Measurements from ENCODE around the gene HYLS1.

HYLS1 gene

DNA sequence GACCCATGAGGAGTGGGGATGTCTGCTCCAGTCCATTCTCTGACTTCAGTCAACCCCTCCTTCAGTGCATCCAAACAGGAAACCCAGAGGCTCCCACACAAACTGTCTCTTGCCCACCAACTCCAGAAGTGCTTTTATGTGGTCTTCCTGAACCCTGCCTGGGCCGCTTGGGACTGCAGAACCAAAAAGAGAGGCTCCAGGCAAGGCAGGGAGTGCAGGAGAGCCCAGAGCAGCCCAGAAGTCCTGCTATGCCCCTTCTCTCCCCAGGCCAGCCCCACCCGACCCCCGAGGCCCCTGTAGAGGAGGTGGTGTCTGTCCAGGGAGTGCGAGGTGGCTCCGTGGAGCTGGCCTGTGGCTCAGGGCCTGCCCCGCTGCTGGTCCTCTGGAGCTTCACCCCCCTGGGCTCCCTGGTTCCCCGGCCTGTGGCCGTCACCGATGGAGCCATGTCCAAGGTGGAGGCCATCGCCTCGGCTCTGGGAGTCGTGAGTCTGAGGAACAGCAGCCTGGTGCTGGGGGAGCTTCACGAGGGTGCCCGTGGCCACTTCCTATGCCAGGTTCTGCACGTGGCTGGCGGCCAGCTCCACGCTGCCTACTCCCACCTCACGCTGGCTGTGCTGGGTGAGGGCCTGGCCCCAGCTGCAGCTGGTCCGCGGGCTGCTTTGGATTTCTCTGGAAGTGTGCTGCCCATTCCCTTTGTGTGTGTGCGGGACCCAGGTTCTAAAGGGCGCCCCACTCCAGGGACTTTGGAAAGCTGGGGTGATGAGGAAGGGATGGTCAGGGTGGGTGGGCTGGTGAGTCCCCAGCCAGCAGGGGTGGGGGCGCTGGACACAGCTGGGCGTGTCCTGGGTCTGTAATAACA, 60.2 kb downstream of the HYLS1 start:
- DNase-seq (ENCODE audit: extremely low read depth, insufficient read length) = no peak
- Histone ChIP-seq H3K4me3 (replicated peaks; ENCODE audit: low read depth, low read length) (no peak overlapping the region), H3K27me3 (replicated peaks; ENCODE audit: control insufficient read depth, insufficient read depth, low read length) (no peaks in the 10 kb centered on the region; the same call in 1 of the 2 replicates), H3K36me3 (ENCODE audit: control insufficient read depth, insufficient read depth, low read length) (no peaks in the 10 kb centered on the region)
- TF ChIP-seq CTCF (IDR thresholded peaks at IDR 0.05; ENCODE audit: insufficient read depth, low read length, poor library complexity, severe bottlenecking) = no peak

GRCh38 chr11:125948278-125949051, 61.0 kb downstream of the HYLS1 start:
- Histone ChIP-seq H3K4me3 (replicated peaks; ENCODE audit: low read depth, low read length) (no peak overlapping the region), H3K36me3 (ENCODE audit: control insufficient read depth, insufficient read depth, low read length) (no peaks in the 10 kb centered on the region), H3K27me3 (replicated peaks; ENCODE audit: control insufficient read depth, insufficient read depth, low read length) (no peaks in the 10 kb centered on the region; the same call in 1 of the 2 replicates)
- no peak for DNase-seq (ENCODE audit: extremely low read depth, insufficient read length)
- TF ChIP-seq CTCF (IDR thresholded peaks at IDR 0.05; ENCODE audit: insufficient read depth, low read length, poor library complexity, severe bottlenecking) = no peak

GRCh38 chr11:125949271-125950177, 62.1 kb downstream of the HYLS1 start:
- no peak for TF ChIP-seq CTCF (IDR thresholded peaks at IDR 0.05; ENCODE audit: insufficient read depth, low read length, poor library complexity, severe bottlenecking)
- Histone ChIP-seq H3K36me3 (ENCODE audit: control insufficient read depth, insufficient read depth, low read length) (no peaks in the 10 kb centered on the region), H3K4me3 (replicated peaks; ENCODE audit: low read depth, low read length) (no peak overlapping the region), H3K27me3 (replicated peaks; ENCODE audit: control insufficient read depth, insufficient read depth, low read length) (no peaks in the 10 kb centered on the region; the same call in 1 of the 2 replicates)
- DNase-seq (ENCODE audit: extremely low read depth, insufficient read length) = no peak

- no peak for DNase-seq (ENCODE audit: extremely low read depth, insufficient read length)
- Histone ChIP-seq H3K4me3 (replicated peaks; ENCODE audit: low read depth, low read length) (no peak overlapping the region), H3K36me3 (ENCODE audit: control insufficient read depth, insufficient read depth, low read length) (no peaks in the 10 kb centered on the region), H3K27me3 (replicated peaks; ENCODE audit: control insufficient read depth, insufficient read depth, low read length) (no peaks in the 10 kb centered on the region; the same call in 1 of the 2 replicates)
- TF ChIP-seq CTCF (IDR thresholded peaks at IDR 0.05; ENCODE audit: insufficient read depth, low read length, poor library complexity, severe bottlenecking) = no peak
Observed at GRCh38 chr11:125950178-125950490, 62.7 kb downstream of the HYLS1 start.
